K562 (cell line): Measurements from ENCODE around the gene MLANA.

Experiments used
- CHD4 ChIP-seq: fragments of 200-600 bp; sonication (generic); IDR thresholded peaks from 3 replicates; pipeline ENCODE4 v1.6.1; 2012; ENCODE audit warnings: low read depth, mild to moderate bottlenecking, mixed read lengths, low read length, inconsistent platforms; ENCODE audit not compliant: insufficient read depth, insufficient replicate concordance, poor library complexity, severe bottlenecking
- CTCF ChIP-seq, 3 experiments: IDR thresholded peaks in 2 of 3; conservative IDR thresholded peaks in 1 of 3; 2 replicates each; pipeline ENCODE4 v1.5.1; 2011 to 2012; ENCODE audit warnings: low read length in 3 of 3, mild to moderate bottlenecking in 3 of 3, control low read depth in 2 of 3, improper control_type of control experiment in 1 of 3, inconsistent platforms in 1 of 3, low read depth in 1 of 3, mixed read lengths in 1 of 3, moderate library complexity in 1 of 3; ENCODE audit not compliant: insufficient read depth in 2 of 3
- EP300 ChIP-seq: IDR thresholded peaks from 2 replicates; pipeline ENCODE4 v1.6.1; 2012; ENCODE audit warnings: low read length, improper control_type of control experiment
- ESRRA ChIP-seq: fragments of 450-650 bp; IDR thresholded peaks from 2 replicates; pipeline ENCODE4 v1.6.1; 2014; ENCODE audit warnings: low read depth, mild to moderate bottlenecking, moderate library complexity, borderline replicate concordance
- NKRF ChIP-seq: fragments of 450-650 bp; IDR thresholded peaks from 2 replicates; pipeline ENCODE4 v1.6.1; 2016; ENCODE audit warnings: borderline replicate concordance
- NR2F6 ChIP-seq: fragments of 450-650 bp; formaldehyde crosslinking; IDR thresholded peaks from 2 replicates; pipeline ENCODE4 v1.4.0; 2020; ENCODE audit warnings: mild to moderate bottlenecking
- PHB2 ChIP-seq: fragments of 450-650 bp; IDR thresholded peaks from 2 replicates; pipeline ENCODE4 v1.6.1; 2017; ENCODE audit warnings: low read depth
- RBM25 ChIP-seq: fragments of 200-400 bp; formaldehyde crosslinking; IDR thresholded peaks from 2 replicates; pipeline ENCODE4 v1.6.1; 2018; ENCODE audit warnings: low read length, low read depth, moderate library complexity; ENCODE audit not compliant: severe bottlenecking
- STAT5B ChIP-seq: fragments of 250-450 bp; sonication (Bioruptor Pico); IDR thresholded peaks from 2 replicates; pipeline ENCODE4 v1.8.0; 2021; ENCODE audit warnings: mild to moderate bottlenecking, inconsistent platforms
- TCF15 ChIP-seq: fragments of 250-450 bp; sonication (Bioruptor Pico); IDR thresholded peaks from 2 replicates; pipeline ENCODE4 v1.8.0; 2022; ENCODE audit warnings: moderate library complexity, mild to moderate bottlenecking, inconsistent platforms

DNA sequence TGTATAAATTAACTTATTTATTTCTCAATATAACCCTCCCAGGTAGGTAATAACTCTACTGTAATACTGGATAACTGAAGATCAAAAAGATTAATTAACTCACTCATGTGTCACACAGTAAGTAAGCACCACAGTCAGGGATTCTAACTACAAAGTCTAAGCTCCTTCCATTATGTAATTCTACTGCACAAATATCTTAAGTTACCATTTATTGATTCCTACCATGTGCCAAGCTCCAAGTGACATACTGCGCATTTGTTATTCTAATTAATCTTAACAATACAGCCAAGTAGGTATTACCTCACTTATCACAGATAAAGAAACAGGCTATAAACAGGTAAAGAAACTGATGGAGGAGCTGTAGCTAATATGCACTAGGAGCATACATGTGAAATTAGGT is 66.5 kb downstream of the MLANA start:
- TF ChIP-seq RBM25 (no peak), STAT5B (CRISPR knock-in tag) (no peak), PHB2 (no peak), ESRRA (no peak), NR2F6 (no peak), CTCF (IDR thresholded peaks at IDR 0.05 in 2 of 3, conservative IDR thresholded peaks at IDR 0.05 in 1 of 3; ENCODE audit: insufficient read depth in 2 of 3, low read depth in 1 of 3, low read length in 3 of 3) (no peak), CHD4 (no peak), NKRF (no peak), TCF15 (CRISPR knock-in tag) (no peak), EP300 (no peak)
